ENCODE results near the gene R3HDM4. TPM values are rescaled to one million over a fixed set of nuclear protein-coding genes. Genes with fewer than 3 reads are reported as not detected.
A peak's percentile ranks its signal among the peaks of the same experiment; 100 is the strongest.

Gene R3HDM4
- total and polyA plus RNA-seq, 10 of the 15 experiments (the other 5 are each of a cell fraction or from before 2014, with no cell fraction given): 1.3 to 65.8 (median 27.7) TPM

- no peak for TF ChIP-seq EED (IDR thresholded peaks at IDR 0.05; ENCODE audit: low read depth)
- TF ChIP-seq POLR2A (IDR thresholded peaks at IDR 0.05; ENCODE audit: low read depth, low read length): peak; percentile 14; the same call in 1 of the 2 replicates
- no peak for TF ChIP-seq ZNF207 (IDR thresholded peaks at IDR 0.05; ENCODE audit: borderline replicate concordance)
- ATAC-seq (no peak), DNase-seq (ENCODE audit: low read depth, low spot score) (no peak), FAIRE-seq (no peak)
- H3K79me2 ChIP-seq (ENCODE audit: control insufficient read depth, insufficient read depth, low read length): no peaks in the 10 kb centered on the region
- H3K27me3 ChIP-seq (replicated peaks in 1 of 2; ENCODE audit: control insufficient read depth in 2 of 2, insufficient read depth in 2 of 2, low read length in 1 of 2): no peaks in the 10 kb centered on the region
- BruUV-seq (replicated peaks): no TSS peak
- H3K27ac ChIP-seq (ENCODE audit: control insufficient read depth, insufficient read depth): no peak overlapping the region
- ChIA-PET CTCF (no interaction called here), RAD21 (ENCODE audit: unreplicated experiment) (no interaction called here), POLR2A (no interaction called here), SMC1A (ENCODE audit: uncharacterized antibody, unreplicated experiment) (no interaction called here)
- intact Hi-C loops (cut with micrococcal nuclease; ENCODE audit: unreplicated experiment) (no loop called here), in situ Hi-C loops (cut with MboI) (no loop called here)
- H3K4me2 ChIP-seq (ENCODE audit: control insufficient read depth, insufficient read depth): no peak overlapping the region
- no peak overlapping the region for H3K9ac ChIP-seq (ENCODE audit: control insufficient read depth, insufficient read depth, low read length)
- H3K4me3 ChIP-seq: no peak overlapping the region
- H3K9me3 ChIP-seq (replicated peaks; ENCODE audit: control insufficient read depth, insufficient read depth, low read length): no peaks in the 10 kb centered on the region
- H3K36me3 ChIP-seq (ENCODE audit: control insufficient read depth in 2 of 2, insufficient read depth in 2 of 2, low read length in 1 of 2): no peaks in the 10 kb centered on the region; a peak in 1 of 4 replicates
- no peaks in the 10 kb centered on the region for H4K20me1 ChIP-seq (ENCODE audit: control insufficient read depth, insufficient read depth)
- H3K4me1 ChIP-seq (ENCODE audit: control insufficient read depth, insufficient read depth, low read length): no peaks in the 10 kb centered on the region
- 93% methylated on average over 26 of the region's 34 CpGs for WGBS (ENCODE audit: insufficient coverage, insufficient replicate concordance, low lambda C conversion rate, missing lambda C conversion rate)
- no peak overlapping the region for H2AFZ ChIP-seq (ENCODE audit: control insufficient read depth, low read depth, low read length)
These were observed 44.4 kb downstream of the R3HDM4 start for GRCh38 chr19:868458-869244.

- FAIRE-seq: no peak
- no peaks in the 10 kb centered on the region for H4K20me1 ChIP-seq (ENCODE audit: control insufficient read depth, insufficient read depth)
- in situ Hi-C loops (cut with MboI): no loop called here
These were observed 45.1 kb downstream of the R3HDM4 start for GRCh38 chr19:867855-868457.

More at GRCh38 chr19:867855-868457, 45.1 kb downstream of the R3HDM4 start:
- H3K27ac ChIP-seq (ENCODE audit: control insufficient read depth, insufficient read depth): no peak overlapping the region
- ChIA-PET CTCF (no interaction called here), POLR2A (no interaction called here), RAD21 (ENCODE audit: unreplicated experiment) (no interaction called here), SMC1A (ENCODE audit: uncharacterized antibody, unreplicated experiment) (no interaction called here)
- no peaks in the 10 kb centered on the region for H3K9me3 ChIP-seq (replicated peaks; ENCODE audit: control insufficient read depth, insufficient read depth, low read length)
- H3K4me2 ChIP-seq (ENCODE audit: control insufficient read depth, insufficient read depth): no peak overlapping the region
- no peaks in the 10 kb centered on the region; a peak in 1 of 4 replicates for H3K36me3 ChIP-seq (ENCODE audit: control insufficient read depth in 2 of 2, insufficient read depth in 2 of 2, low read length in 1 of 2)
- H3K79me2 ChIP-seq (ENCODE audit: control insufficient read depth, insufficient read depth, low read length): no peaks in the 10 kb centered on the region
- no peak overlapping the region for H2AFZ ChIP-seq (ENCODE audit: control insufficient read depth, low read depth, low read length)
- no peak for DNase-seq (ENCODE audit: low read depth, low spot score)
- TF ChIP-seq NFXL1 (IDR thresholded peaks at IDR 0.05; ENCODE audit: borderline replicate concordance) (no peak), HDAC2 (IDR thresholded peaks at IDR 0.05) (no peak), FOXM1 (IDR thresholded peaks at IDR 0.05; ENCODE audit: low read depth, low read length) (no peak), STAT3 (IDR thresholded peaks at IDR 0.05; ENCODE audit: low read depth, low read length) (no peak), E4F1 (IDR thresholded peaks at IDR 0.05; ENCODE audit: borderline replicate concordance, partially characterized antibody) (no peak), ATF2 (IDR thresholded peaks at IDR 0.05; ENCODE audit: low read length) (no peak), MEF2A (IDR thresholded peaks at IDR 0.05; ENCODE audit: insufficient read depth, low read depth, low read length) (no peak), SREBF1 (IDR thresholded peaks at IDR 0.05; ENCODE audit: low read length) (no peak), NFYB (IDR thresholded peaks at IDR 0.05; ENCODE audit: insufficient read depth, low read depth, low read length) (no peak)
- H3K9ac ChIP-seq (ENCODE audit: control insufficient read depth, insufficient read depth, low read length): no peak overlapping the region
- 90% methylated on average over 39 of the region's 39 CpGs for WGBS (ENCODE audit: insufficient coverage, insufficient replicate concordance, low lambda C conversion rate, missing lambda C conversion rate)
- no TSS peak for BruUV-seq (replicated peaks)
- H3K27me3 ChIP-seq (replicated peaks in 1 of 2; ENCODE audit: control insufficient read depth in 2 of 2, insufficient read depth in 2 of 2, low read length in 1 of 2): no peaks in the 10 kb centered on the region
- intact Hi-C loops (cut with micrococcal nuclease; ENCODE audit: unreplicated experiment): no loop called here
- no peak overlapping the region for H3K4me3 ChIP-seq
- peaks cover 4% of the 10 kb centered on the region for H3K4me1 ChIP-seq (ENCODE audit: control insufficient read depth, insufficient read depth, low read length)
- no peak for ATAC-seq

Measured in GM12878 (cell line).